WTC11 (cell line): ENCODE data around the gene LIN28B. TPM values are rescaled to one million over a fixed set of nuclear protein-coding genes. Genes with fewer than 3 reads are reported as not detected.

Experiments
- ATAC-seq: fragments of 200-7000 bp; cut with Tn5 transposase; 2 replicates; pipeline ENCODE4 v1.10.0; 2021; ENCODE audit warnings: mild to moderate bottlenecking, moderate library complexity
- CTCF ChIA-PET: fragments of 300-600 bp; sonication (Branson Sonifier 250); formaldehyde crosslinking; loops from one replicate; lab custom pipeline; 2021; ENCODE audit warnings: antibody characterized with exemption; lab: Charles Lee
- POLR2A ChIA-PET: fragments of 350-600 bp; sonication (Branson Sonifier 250); formaldehyde crosslinking; loops from one replicate; lab custom pipeline; 2021; ENCODE audit warnings: antibody characterized with exemption; lab: Charles Lee
- DNase-seq: peaks from one replicate; pipeline ENCODE4 v3.0.0; 2021; ENCODE audit warnings: low spot score
- H3K27ac Mint-ChIP-seq: 2 replicates; pipeline ENCODE4 v1.8.0; 2021; ENCODE audit warnings: mixed read lengths
- H3K27me3 Mint-ChIP-seq: 2 replicates; pipeline ENCODE4 v1.8.0; 2021; ENCODE audit warnings: low read depth, mild to moderate bottlenecking, moderate library complexity, mixed read lengths
- H3K36me3 Mint-ChIP-seq: 2 replicates; pipeline ENCODE4 v1.8.0; 2021; ENCODE audit warnings: mixed read lengths
- H3K4me1 Mint-ChIP-seq: 2 replicates; pipeline ENCODE4 v1.8.0; 2022; ENCODE audit warnings: mixed read lengths
- H3K4me3 Mint-ChIP-seq: 2 replicates; pipeline ENCODE4 v1.8.0; 2021; ENCODE audit warnings: mild to moderate bottlenecking, moderate library complexity, mixed read lengths
- H3K9me3 Mint-ChIP-seq: 2 replicates; pipeline ENCODE4 v1.8.0; 2021; ENCODE audit warnings: mixed read lengths
- FOXJ3 ChIP-seq: sonication (generic); formaldehyde crosslinking; IDR thresholded peaks from 2 replicates; pipeline ENCODE4 v1.9.0; 2021; ENCODE audit warnings: missing genetic modification reagents, mild to moderate bottlenecking, borderline replicate concordance
- GABPB1 ChIP-seq: sonication (generic); formaldehyde crosslinking; IDR thresholded peaks from 2 replicates; pipeline ENCODE4 v1.8.1; 2023; ENCODE audit warnings: mild to moderate bottlenecking, missing genetic modification reagents
- GRHL2 ChIP-seq: fragments of 250-450 bp; sonication (Bioruptor Pico); IDR thresholded peaks from 2 replicates; pipeline ENCODE4 v1.8.0; 2022; ENCODE audit warnings: mild to moderate bottlenecking, moderate library complexity; ENCODE audit not compliant: insufficient replicate concordance, severe bottlenecking
- NR1H2 ChIP-seq: sonication (generic); formaldehyde crosslinking; IDR thresholded peaks from 2 replicates; pipeline ENCODE4 v1.9.0; 2021; ENCODE audit warnings: mild to moderate bottlenecking, moderate library complexity, missing genetic modification reagents
- PRRX2 ChIP-seq: fragments of 250-450 bp; sonication (Bioruptor Pico); IDR thresholded peaks from 2 replicates; pipeline ENCODE4 v1.8.0; 2021; ENCODE audit warnings: mild to moderate bottlenecking
- TCF7 ChIP-seq: sonication (generic); formaldehyde crosslinking; IDR thresholded peaks from 2 replicates; pipeline ENCODE4 v1.8.0; 2022; ENCODE audit warnings: mild to moderate bottlenecking, low read depth, missing genetic modification reagents, moderate library complexity
- total RNA-seq: library from RNA; stranded (reverse); gene quantifications from 3 replicates; pipeline ENCODE4 v1.2.3, GENCODE V29; 2021
- TF ChIP-seq, protein P1 (sequence below): fragments of 250-450 bp; sonication (Bioruptor Pico); conservative IDR thresholded peaks from 2 replicates; pipeline ENCODE4 v1.9.0; 2021; ENCODE audit warnings: mild to moderate bottlenecking
- TF ChIP-seq, protein P2 (sequence below): sonication (generic); formaldehyde crosslinking; IDR thresholded peaks from 2 replicates; pipeline ENCODE4 v1.8.0; 2022; ENCODE audit warnings: missing genetic modification reagents
- TF ChIP-seq, protein P3 (sequence below): sonication (generic); formaldehyde crosslinking; IDR thresholded peaks from 2 replicates; pipeline ENCODE4 v1.8.1; 2023; ENCODE audit warnings: mild to moderate bottlenecking, missing genetic modification reagents
- TF ChIP-seq, protein P4 (sequence below): sonication (generic); formaldehyde crosslinking; IDR thresholded peaks from 2 replicates; pipeline ENCODE4 v1.8.0; 2023; ENCODE audit warnings: missing genetic modification reagents
- TF ChIP-seq, protein P5 (sequence below): sonication (generic); formaldehyde crosslinking; IDR thresholded peaks from 2 replicates; pipeline ENCODE4 v1.8.1; 2023; ENCODE audit warnings: mild to moderate bottlenecking, missing genetic modification reagents, moderate library complexity
- TF ChIP-seq, protein P6 (sequence below): sonication (generic); formaldehyde crosslinking; conservative IDR thresholded peaks from 2 replicates; pipeline ENCODE4 v1.8.1; 2023; ENCODE audit warnings: mild to moderate bottlenecking, low read depth, missing genetic modification reagents, moderate library complexity
- TF ChIP-seq, protein P7 (sequence below): sonication (generic); formaldehyde crosslinking; IDR thresholded peaks from 2 replicates; pipeline ENCODE4 v1.8.1; 2023; ENCODE audit warnings: mild to moderate bottlenecking, missing genetic modification reagents, borderline replicate concordance
- TF ChIP-seq, protein P8 (sequence below): fragments of 250-450 bp; sonication (Bioruptor Pico); IDR thresholded peaks from 2 replicates; pipeline ENCODE4 v1.8.0; 2021; ENCODE audit warnings: mild to moderate bottlenecking

Gene LIN28B
- total RNA-seq, 1 experiment from 2014 or later, result 73.4 TPM

DNA sequence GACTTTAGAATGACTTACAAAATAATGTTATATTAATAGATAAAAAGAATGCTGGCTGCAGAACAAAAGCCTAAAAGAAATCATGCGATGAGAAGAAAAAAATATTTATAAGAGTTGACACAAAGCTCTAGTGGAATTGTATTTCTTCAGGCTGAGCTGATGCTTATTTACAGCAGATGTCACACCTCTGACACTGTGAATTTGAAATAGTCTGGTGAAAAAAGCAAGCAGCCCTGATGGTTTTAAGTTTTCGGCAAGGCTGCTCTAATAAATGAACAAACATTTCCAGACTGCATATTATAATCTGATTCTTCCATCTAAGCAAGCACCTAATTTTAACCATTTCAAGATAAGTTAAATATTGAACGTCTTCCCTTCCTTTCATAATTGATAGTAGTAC, 109.9 kb downstream of the LIN28B start (continued):
- TF ChIP-seq, protein P1, sequence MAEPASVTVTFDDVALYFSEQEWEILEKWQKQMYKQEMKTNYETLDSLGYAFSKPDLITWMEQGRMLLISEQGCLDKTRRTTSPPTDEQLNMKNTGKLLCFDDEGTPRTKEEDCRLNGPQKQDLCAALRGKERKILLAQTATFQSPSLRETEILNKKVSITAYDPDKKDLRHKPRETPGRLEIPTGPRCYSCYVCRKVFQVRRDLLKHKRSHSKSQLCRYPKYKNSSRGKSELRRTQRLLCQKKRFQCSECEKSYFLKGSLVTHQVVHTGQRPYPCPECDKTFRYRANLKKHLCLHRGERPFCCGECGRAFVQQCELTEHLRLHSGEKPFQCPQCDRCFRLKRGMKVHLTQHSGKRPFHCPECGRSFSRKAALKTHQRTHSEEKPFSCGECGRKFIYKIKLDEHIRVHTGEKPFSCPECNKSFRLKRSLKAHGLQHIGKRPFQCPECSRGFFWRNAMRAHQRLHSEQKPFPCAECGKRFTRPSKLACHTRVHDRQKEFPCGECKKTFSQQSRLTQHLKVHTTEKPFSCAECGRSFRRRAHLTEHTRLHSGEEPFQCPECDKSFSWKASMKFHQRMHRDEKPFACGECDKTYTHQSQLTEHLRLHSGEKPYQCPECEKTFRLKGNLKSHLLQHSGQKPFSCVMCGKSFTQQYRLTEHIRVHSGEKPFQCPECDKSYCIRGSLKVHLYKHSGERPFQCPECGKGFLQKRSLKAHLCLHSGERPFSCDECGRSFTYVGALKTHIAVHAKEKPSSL (CRISPR knock-in tag), result no peak
- no peak for TF ChIP-seq FOXJ3 (CRISPR knock-in tag)
- TF ChIP-seq, protein P2, sequence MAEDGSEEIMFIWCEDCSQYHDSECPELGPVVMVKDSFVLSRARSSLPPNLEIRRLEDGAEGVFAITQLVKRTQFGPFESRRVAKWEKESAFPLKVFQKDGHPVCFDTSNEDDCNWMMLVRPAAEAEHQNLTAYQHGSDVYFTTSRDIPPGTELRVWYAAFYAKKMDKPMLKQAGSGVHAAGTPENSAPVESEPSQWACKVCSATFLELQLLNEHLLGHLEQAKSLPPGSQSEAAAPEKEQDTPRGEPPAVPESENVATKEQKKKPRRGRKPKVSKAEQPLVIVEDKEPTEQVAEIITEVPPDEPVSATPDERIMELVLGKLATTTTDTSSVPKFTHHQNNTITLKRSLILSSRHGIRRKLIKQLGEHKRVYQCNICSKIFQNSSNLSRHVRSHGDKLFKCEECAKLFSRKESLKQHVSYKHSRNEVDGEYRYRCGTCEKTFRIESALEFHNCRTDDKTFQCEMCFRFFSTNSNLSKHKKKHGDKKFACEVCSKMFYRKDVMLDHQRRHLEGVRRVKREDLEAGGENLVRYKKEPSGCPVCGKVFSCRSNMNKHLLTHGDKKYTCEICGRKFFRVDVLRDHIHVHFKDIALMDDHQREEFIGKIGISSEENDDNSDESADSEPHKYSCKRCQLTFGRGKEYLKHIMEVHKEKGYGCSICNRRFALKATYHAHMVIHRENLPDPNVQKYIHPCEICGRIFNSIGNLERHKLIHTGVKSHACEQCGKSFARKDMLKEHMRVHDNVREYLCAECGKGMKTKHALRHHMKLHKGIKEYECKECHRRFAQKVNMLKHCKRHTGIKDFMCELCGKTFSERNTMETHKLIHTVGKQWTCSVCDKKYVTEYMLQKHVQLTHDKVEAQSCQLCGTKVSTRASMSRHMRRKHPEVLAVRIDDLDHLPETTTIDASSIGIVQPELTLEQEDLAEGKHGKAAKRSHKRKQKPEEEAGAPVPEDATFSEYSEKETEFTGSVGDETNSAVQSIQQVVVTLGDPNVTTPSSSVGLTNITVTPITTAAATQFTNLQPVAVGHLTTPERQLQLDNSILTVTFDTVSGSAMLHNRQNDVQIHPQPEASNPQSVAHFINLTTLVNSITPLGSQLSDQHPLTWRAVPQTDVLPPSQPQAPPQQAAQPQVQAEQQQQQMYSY, result no peak
- no peak for TF ChIP-seq PRRX2
- TF ChIP-seq, protein P3, sequence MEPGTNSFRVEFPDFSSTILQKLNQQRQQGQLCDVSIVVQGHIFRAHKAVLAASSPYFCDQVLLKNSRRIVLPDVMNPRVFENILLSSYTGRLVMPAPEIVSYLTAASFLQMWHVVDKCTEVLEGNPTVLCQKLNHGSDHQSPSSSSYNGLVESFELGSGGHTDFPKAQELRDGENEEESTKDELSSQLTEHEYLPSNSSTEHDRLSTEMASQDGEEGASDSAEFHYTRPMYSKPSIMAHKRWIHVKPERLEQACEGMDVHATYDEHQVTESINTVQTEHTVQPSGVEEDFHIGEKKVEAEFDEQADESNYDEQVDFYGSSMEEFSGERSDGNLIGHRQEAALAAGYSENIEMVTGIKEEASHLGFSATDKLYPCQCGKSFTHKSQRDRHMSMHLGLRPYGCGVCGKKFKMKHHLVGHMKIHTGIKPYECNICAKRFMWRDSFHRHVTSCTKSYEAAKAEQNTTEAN, result no peak
- TF ChIP-seq GRHL2 (CRISPR knock-in tag), result no peak
- TF ChIP-seq GABPB1 (CRISPR knock-in tag), result no peak
- TF ChIP-seq TCF7 (CRISPR knock-in tag), result no peak

DNA sequence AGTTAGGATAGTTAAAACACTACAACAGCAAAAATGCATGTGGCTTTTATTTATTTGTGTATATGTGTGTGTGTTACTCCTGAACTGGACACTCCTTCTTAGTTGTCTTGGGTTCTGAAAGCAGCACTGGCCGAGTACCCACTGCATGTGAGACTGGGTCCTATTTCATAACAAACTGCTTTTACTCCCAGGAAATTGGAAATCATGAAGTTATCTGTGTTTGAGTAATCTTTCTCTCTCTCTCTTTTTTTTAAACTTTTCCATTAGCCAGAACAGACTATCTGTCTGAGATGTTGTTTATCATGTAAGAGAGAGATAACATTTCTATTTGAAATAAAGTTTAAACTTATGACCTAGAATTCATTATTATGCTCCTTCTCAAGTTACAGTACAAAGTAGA, 110.4 kb downstream of the LIN28B start:
- DNase-seq, result no peak
- ChIA-PET CTCF (interaction anchor here (1.0 kb wide), 1 partner anchor 10 kb away, joined by 3 read pairs; no protein-coding TSS in a partner anchor), POLR2A (no interaction called here)
- peaks cover 8% of the 10 kb centered on the region; the same call in 1 of the 2 replicates for H3K4me1 Mint-ChIP-seq
- no peak overlapping the region for H3K4me3 Mint-ChIP-seq
- TF ChIP-seq, protein P1 (CRISPR knock-in tag), result no peak
- no peak for TF ChIP-seq FOXJ3 (CRISPR knock-in tag)
- TF ChIP-seq, protein P4, sequence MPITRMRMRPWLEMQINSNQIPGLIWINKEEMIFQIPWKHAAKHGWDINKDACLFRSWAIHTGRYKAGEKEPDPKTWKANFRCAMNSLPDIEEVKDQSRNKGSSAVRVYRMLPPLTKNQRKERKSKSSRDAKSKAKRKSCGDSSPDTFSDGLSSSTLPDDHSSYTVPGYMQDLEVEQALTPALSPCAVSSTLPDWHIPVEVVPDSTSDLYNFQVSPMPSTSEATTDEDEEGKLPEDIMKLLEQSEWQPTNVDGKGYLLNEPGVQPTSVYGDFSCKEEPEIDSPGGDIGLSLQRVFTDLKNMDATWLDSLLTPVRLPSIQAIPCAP (CRISPR knock-in tag), result no peak
- TF ChIP-seq, protein P5, sequence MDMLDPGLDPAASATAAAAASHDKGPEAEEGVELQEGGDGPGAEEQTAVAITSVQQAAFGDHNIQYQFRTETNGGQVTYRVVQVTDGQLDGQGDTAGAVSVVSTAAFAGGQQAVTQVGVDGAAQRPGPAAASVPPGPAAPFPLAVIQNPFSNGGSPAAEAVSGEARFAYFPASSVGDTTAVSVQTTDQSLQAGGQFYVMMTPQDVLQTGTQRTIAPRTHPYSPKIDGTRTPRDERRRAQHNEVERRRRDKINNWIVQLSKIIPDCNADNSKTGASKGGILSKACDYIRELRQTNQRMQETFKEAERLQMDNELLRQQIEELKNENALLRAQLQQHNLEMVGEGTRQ (CRISPR knock-in tag), result no peak
- TF ChIP-seq NR1H2 (CRISPR knock-in tag), result no peak
- TF ChIP-seq, protein P6, sequence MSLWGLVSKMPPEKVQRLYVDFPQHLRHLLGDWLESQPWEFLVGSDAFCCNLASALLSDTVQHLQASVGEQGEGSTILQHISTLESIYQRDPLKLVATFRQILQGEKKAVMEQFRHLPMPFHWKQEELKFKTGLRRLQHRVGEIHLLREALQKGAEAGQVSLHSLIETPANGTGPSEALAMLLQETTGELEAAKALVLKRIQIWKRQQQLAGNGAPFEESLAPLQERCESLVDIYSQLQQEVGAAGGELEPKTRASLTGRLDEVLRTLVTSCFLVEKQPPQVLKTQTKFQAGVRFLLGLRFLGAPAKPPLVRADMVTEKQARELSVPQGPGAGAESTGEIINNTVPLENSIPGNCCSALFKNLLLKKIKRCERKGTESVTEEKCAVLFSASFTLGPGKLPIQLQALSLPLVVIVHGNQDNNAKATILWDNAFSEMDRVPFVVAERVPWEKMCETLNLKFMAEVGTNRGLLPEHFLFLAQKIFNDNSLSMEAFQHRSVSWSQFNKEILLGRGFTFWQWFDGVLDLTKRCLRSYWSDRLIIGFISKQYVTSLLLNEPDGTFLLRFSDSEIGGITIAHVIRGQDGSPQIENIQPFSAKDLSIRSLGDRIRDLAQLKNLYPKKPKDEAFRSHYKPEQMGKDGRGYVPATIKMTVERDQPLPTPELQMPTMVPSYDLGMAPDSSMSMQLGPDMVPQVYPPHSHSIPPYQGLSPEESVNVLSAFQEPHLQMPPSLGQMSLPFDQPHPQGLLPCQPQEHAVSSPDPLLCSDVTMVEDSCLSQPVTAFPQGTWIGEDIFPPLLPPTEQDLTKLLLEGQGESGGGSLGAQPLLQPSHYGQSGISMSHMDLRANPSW (CRISPR knock-in tag), result no peak
- TF ChIP-seq, protein P7, sequence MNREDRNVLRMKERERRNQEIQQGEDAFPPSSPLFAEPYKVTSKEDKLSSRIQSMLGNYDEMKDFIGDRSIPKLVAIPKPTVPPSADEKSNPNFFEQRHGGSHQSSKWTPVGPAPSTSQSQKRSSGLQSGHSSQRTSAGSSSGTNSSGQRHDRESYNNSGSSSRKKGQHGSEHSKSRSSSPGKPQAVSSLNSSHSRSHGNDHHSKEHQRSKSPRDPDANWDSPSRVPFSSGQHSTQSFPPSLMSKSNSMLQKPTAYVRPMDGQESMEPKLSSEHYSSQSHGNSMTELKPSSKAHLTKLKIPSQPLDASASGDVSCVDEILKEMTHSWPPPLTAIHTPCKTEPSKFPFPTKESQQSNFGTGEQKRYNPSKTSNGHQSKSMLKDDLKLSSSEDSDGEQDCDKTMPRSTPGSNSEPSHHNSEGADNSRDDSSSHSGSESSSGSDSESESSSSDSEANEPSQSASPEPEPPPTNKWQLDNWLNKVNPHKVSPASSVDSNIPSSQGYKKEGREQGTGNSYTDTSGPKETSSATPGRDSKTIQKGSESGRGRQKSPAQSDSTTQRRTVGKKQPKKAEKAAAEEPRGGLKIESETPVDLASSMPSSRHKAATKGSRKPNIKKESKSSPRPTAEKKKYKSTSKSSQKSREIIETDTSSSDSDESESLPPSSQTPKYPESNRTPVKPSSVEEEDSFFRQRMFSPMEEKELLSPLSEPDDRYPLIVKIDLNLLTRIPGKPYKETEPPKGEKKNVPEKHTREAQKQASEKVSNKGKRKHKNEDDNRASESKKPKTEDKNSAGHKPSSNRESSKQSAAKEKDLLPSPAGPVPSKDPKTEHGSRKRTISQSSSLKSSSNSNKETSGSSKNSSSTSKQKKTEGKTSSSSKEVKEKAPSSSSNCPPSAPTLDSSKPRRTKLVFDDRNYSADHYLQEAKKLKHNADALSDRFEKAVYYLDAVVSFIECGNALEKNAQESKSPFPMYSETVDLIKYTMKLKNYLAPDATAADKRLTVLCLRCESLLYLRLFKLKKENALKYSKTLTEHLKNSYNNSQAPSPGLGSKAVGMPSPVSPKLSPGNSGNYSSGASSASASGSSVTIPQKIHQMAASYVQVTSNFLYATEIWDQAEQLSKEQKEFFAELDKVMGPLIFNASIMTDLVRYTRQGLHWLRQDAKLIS (CRISPR knock-in tag), result no peak
- TF ChIP-seq, protein P8, sequence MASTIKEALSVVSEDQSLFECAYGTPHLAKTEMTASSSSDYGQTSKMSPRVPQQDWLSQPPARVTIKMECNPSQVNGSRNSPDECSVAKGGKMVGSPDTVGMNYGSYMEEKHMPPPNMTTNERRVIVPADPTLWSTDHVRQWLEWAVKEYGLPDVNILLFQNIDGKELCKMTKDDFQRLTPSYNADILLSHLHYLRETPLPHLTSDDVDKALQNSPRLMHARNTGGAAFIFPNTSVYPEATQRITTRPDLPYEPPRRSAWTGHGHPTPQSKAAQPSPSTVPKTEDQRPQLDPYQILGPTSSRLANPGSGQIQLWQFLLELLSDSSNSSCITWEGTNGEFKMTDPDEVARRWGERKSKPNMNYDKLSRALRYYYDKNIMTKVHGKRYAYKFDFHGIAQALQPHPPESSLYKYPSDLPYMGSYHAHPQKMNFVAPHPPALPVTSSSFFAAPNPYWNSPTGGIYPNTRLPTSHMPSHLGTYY (CRISPR knock-in tag), result no peak
- H3K9me3 Mint-ChIP-seq, result no peaks in the 10 kb centered on the region
- no peaks in the 10 kb centered on the region for H3K36me3 Mint-ChIP-seq
- ATAC-seq, result no peak
- H3K27ac Mint-ChIP-seq, result no peak overlapping the region
- H3K27me3 Mint-ChIP-seq, result no peaks in the 10 kb centered on the region
